GM23248 (cell line): ENCODE measurements around the gene IGFN1. TPM values are rescaled to one million over a fixed set of nuclear protein-coding genes. Genes with fewer than 3 reads are reported as not detected.
A peak's percentile ranks its signal among the peaks of the same experiment; 100 is the strongest.

ENCODE experiments used
- DNase-seq: peaks from one replicate; pipeline ENCODE4 v3.0.0-alpha.2; 2015
- H2AFZ ChIP-seq: fragments of 200-600 bp; sonication (generic); 2 replicates; pipeline ENCODE4 v1.6.1; 2016; ENCODE audit warnings: antibody characterized with exemption
- H3F3A ChIP-seq: fragments of 200-600 bp; sonication (generic); 2 replicates; pipeline ENCODE4 v1.6.1; 2016; ENCODE audit warnings: mild to moderate bottlenecking, antibody characterized with exemption, mixed run types; ENCODE audit not compliant: insufficient read depth
- H3K27ac ChIP-seq: fragments of 200-600 bp; sonication (generic); 2 replicates; pipeline ENCODE4 v1.5.1; 2016; ENCODE audit warnings: mild to moderate bottlenecking
- H3K27me3 ChIP-seq: fragments of 200-600 bp; sonication (generic); replicated peaks from 2 replicates; pipeline ENCODE4 v1.6.1; 2016; ENCODE audit warnings: mild to moderate bottlenecking; ENCODE audit not compliant: insufficient read depth
- H3K36me3 ChIP-seq: fragments of 200-600 bp; sonication (generic); 2 replicates; pipeline ENCODE4 v1.6.1; 2016; ENCODE audit warnings: low read depth, mild to moderate bottlenecking
- H3K4me1 ChIP-seq: fragments of 200-600 bp; sonication (generic); 2 replicates; pipeline ENCODE4 v1.6.1; 2016; ENCODE audit warnings: mild to moderate bottlenecking; ENCODE audit not compliant: insufficient read depth
- H3K4me2 ChIP-seq: fragments of 200-600 bp; sonication (generic); one replicate; pipeline ENCODE4 v1.6.1; 2016; ENCODE audit warnings: mild to moderate bottlenecking; ENCODE audit not compliant: unreplicated experiment
- H3K4me3 ChIP-seq: fragments of 200-600 bp; sonication (generic); 2 replicates; pipeline ENCODE4 v1.5.1; 2016; ENCODE audit warnings: mild to moderate bottlenecking
- H3K79me2 ChIP-seq: fragments of 200-600 bp; sonication (generic); 2 replicates; pipeline ENCODE4 v1.6.1; 2016; ENCODE audit warnings: mild to moderate bottlenecking; ENCODE audit not compliant: insufficient read depth
- H3K9ac ChIP-seq: fragments of 200-600 bp; sonication (generic); 2 replicates; pipeline ENCODE4 v1.6.1; 2016; ENCODE audit warnings: mild to moderate bottlenecking
- H3K9me2 ChIP-seq: fragments of 200-600 bp; sonication (generic); 2 replicates; pipeline ENCODE4 v1.6.1; 2016; ENCODE audit warnings: mixed run types, mild to moderate bottlenecking, moderate library complexity; ENCODE audit not compliant: insufficient read depth
- H3K9me3 ChIP-seq: fragments of 200-600 bp; sonication (generic); one replicate; pipeline ENCODE4 v1.6.1; 2017; ENCODE audit warnings: low read depth
- H4K20me1 ChIP-seq: fragments of 200-600 bp; sonication (generic); 2 replicates; pipeline ENCODE4 v1.6.0; 2016; ENCODE audit not compliant: insufficient read depth
- EZH2 ChIP-seq: fragments of 200-600 bp; sonication (generic); IDR thresholded peaks from 2 replicates; pipeline ENCODE4 v1.6.1; 2018; ENCODE audit warnings: antibody characterized with exemption, mild to moderate bottlenecking; ENCODE audit not compliant: insufficient read depth, poor library complexity, severe bottlenecking
- EZH2phosphoT487 ChIP-seq: fragments of 200-600 bp; sonication (generic); IDR thresholded peaks from 2 replicates; pipeline ENCODE4 v1.6.1; 2018; ENCODE audit warnings: antibody characterized with exemption, moderate library complexity, mild to moderate bottlenecking, low read depth; ENCODE audit not compliant: insufficient read depth
- WGBS, 2 experiments: methylation state at CpG; one replicate each; pipeline ENCODE4 v1.1.6; 2015 to 2017; ENCODE audit warnings: low lambda C conversion rate in 2 of 2, low coverage in 1 of 2; ENCODE audit errors: missing lambda C conversion rate in 2 of 2; 5-methylcytosine and 5-hydroxymethylcytosine counted together
- in situ Hi-C: fragments of 300-500 bp; cut with MboI; formaldehyde crosslinking; loops from 2 replicates; pipeline ENCODE4 v1.15.0; 2020
- polyA plus RNA-seq: library from polyadenylated mRNA; unstranded; fragments of >200 nt; fragmentation: Nextera tagmentation; extraction: Ambion mirVana; gene quantifications from 2 replicates; pipeline ENCODE4 v1.2.1, GENCODE V29; 2016
- total RNA-seq: library from RNA; depleted of rRNA; stranded (reverse); fragments of >200 nt; shearing (Covaris generic); gene quantifications from 2 replicates; pipeline ENCODE4 v1.2.3, GENCODE V29; 2014

Gene IGFN1
- total and polyA plus RNA-seq, 2 experiments from 2014 or later, result not detected

DNA sequence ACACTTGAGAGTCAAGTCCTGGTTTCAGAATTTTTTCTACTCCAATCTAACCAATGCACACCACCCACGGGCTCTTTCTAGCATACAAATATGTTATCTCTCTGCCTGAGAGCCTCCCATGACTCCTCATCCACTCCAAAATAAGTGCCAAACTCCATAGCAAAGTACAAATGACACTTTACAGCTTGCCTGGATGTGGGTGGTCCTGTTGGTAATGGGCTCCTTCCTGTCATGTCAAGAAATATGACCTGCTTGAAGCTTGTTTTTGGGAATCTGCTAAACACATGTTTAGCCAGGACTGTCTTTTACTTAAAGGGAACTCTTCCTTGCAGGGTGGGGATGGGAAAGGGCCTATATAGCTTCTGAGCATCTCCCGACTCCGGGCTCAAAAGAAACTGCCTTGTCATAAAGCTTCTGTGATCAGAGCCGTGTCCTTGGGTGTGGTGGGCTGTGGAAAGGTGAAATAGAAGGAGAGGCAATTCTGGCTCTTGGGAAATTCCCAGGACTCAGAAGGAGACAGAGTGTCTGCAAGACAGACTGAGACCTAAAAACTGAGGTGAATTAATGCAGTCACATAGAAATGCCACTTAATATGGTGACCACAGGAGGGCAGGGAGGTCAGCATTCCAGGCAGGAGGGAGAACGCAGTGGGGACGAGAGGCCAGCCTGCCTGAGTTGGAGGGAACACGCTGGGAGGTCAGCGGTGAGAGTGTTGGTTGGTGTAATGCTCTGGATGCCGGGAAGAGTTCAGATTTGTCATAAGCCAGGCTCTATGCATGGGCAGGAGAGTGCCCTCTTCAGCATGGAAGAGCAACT, 6.1 kb upstream of the IGFN1 start:
- peak overlapping the region; percentile 6 for H3K4me2 ChIP-seq
- TF ChIP-seq EZH2phosphoT487, result no peak
- TF ChIP-seq EZH2, result no peak
- peak overlapping the region; percentile 52 for H2AFZ ChIP-seq
- H3K27ac ChIP-seq, result peak overlapping the region; percentile 47
- no peak overlapping the region for H3K9ac ChIP-seq
- in situ Hi-C loops, result no loop called here
- peaks cover 12% of the 10 kb centered on the region for H3K4me1 ChIP-seq
- no peaks in the 10 kb centered on the region for H4K20me1 ChIP-seq
- no peak overlapping the region for H3K4me3 ChIP-seq
- peaks cover 13% of the 10 kb centered on the region; the same call in 1 of the 2 replicates for H3K27me3 ChIP-seq
- WGBS, 2 experiments, result 14 to 17% methylated on average over 9 of the region's 9 CpGs
- no peaks in the 10 kb centered on the region for H3K36me3 ChIP-seq
- DNase-seq, result peak; percentile 95
- H3F3A ChIP-seq, result peaks cover 6% of the 10 kb centered on the region; the same call in 1 of the 2 replicates
- no peaks in the 10 kb centered on the region for H3K9me3 ChIP-seq
- no peaks in the 10 kb centered on the region for H3K9me2 ChIP-seq
- no peaks in the 10 kb centered on the region for H3K79me2 ChIP-seq

DNA sequence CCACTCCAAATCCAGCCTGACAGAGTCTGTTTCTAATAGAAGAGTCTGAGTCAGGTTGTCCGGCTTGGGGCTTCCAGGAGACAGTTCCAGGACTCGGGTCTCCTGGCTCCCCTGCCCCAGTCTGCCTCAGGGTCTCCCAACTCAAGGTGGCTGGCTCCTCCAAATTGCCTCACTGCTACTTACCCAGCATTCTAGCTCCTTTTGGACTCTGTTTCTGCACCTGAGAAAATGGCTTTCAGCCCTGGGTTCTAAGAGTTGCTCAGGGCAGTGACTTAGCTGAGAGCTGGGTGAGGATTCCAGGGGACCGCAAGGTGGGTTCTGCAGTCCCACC, 5.5 kb upstream of the IGFN1 start:
- peaks cover 12% of the 10 kb centered on the region for H3K4me1 ChIP-seq
- peak overlapping the region; percentile 52; the same call in 1 of the 2 replicates for H2AFZ ChIP-seq
- H3K9ac ChIP-seq, result no peak overlapping the region
- H3K36me3 ChIP-seq, result no peaks in the 10 kb centered on the region
- in situ Hi-C loops, result no loop called here
- 15 to 24% methylated on average over 3 of the region's 3 CpGs for WGBS, 2 experiments
- peak overlapping the region; percentile 23; the same call in 1 of the 2 replicates for H3K27ac ChIP-seq
- peaks cover 13% of the 10 kb centered on the region; the same call in 1 of the 2 replicates for H3K27me3 ChIP-seq
- no peaks in the 10 kb centered on the region for H3K9me2 ChIP-seq
- H3K79me2 ChIP-seq, result no peaks in the 10 kb centered on the region
- no peak for DNase-seq
- no peak for TF ChIP-seq EZH2
- no peak for TF ChIP-seq EZH2phosphoT487
- H4K20me1 ChIP-seq, result no peaks in the 10 kb centered on the region
- peak overlapping the region; percentile 52 for H3K4me2 ChIP-seq
- H3K4me3 ChIP-seq, result no peak overlapping the region
- peaks cover 6% of the 10 kb centered on the region; the same call in 1 of the 2 replicates for H3F3A ChIP-seq
- H3K9me3 ChIP-seq, result no peaks in the 10 kb centered on the region

DNA sequence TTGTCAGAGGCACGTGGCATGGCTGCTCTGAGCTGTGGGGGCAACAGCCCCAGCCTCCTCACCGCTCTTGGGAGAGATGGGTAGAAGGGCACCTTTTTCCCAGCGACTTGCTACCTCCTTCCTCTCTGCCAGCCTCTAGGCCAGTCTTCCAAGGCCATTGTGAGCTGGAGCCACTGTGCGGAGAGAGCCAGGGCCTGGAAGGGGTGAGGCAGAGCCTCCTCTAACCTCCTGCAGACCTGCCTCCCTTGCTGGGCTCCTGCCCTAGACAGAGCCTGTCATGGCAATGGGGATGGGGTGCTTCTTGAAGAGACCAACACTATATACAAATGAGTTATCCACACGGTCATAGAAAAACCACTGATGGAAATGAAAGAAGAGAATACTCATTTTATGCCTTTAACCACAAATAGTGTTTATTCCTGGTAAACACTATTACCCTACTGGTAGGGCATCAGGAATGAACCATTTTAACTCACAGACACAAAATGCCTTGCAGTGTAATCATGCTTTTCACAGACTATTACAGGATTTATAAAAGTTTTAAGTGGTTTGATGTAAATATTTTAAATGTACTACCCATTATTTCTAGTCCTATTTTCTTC, 5.0 kb upstream of the IGFN1 start:
- Histone ChIP-seq H2AFZ (no peak overlapping the region), H3K27ac (peak overlapping the region; percentile 23; the same call in 1 of the 2 replicates), H3K4me2 (peak overlapping the region; percentile 52), H3K9me2 (no peaks in the 10 kb centered on the region), H3K79me2 (no peaks in the 10 kb centered on the region), H3K36me3 (no peaks in the 10 kb centered on the region), H3K4me1 (peaks cover 12% of the 10 kb centered on the region), H3F3A (peaks cover 6% of the 10 kb centered on the region; the same call in 1 of the 2 replicates), H3K9me3 (no peaks in the 10 kb centered on the region), H4K20me1 (no peaks in the 10 kb centered on the region), H3K27me3 (0 out of 2 replicates have a peak, but pooled peaks cover 11% of the 10 kb centered on the region), H3K9ac (no peak overlapping the region), H3K4me3 (no peak overlapping the region)
- 77 to 82% methylated on average over 5 of the region's 5 CpGs for WGBS, 2 experiments
- TF ChIP-seq EZH2, result no peak
- no peak for TF ChIP-seq EZH2phosphoT487
- no peak for DNase-seq
- in situ Hi-C loops, result no loop called here

DNA sequence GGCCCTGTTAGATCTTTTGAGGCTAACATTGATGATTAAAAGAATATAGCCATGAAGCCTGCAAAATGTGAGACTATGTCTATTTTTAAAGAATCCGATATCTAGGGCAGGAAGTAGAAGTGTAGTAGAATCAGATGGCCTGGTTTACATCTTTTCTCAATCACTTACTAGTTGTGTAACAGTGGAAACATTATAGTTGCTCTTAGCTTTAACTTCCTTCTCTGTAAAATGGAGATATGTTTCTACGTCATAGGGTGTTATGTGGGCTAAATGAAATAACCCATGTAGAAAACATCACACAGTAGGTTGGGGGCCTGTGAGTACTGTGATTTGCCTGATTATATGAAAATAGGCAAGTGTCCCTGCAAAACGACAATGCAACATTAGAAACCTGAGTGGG, 4.4 kb upstream of the IGFN1 start:
- no peak overlapping the region for H3K9ac ChIP-seq
- H3K27ac ChIP-seq, result no peak overlapping the region
- H3K27me3 ChIP-seq, result 0 out of 2 replicates have a peak, but pooled peaks cover 9% of the 10 kb centered on the region
- 85% methylated on average over 3 of the region's 3 CpGs for WGBS, 2 experiments
- DNase-seq, result no peak
- H2AFZ ChIP-seq, result no peak overlapping the region
- no peak for TF ChIP-seq EZH2phosphoT487
- TF ChIP-seq EZH2, result no peak
- peaks cover 14% of the 10 kb centered on the region for H3K4me1 ChIP-seq
- no peak overlapping the region for H3K4me2 ChIP-seq
- no peaks in the 10 kb centered on the region for H4K20me1 ChIP-seq
- H3K36me3 ChIP-seq, result no peaks in the 10 kb centered on the region
- H3F3A ChIP-seq, result peaks cover 9% of the 10 kb centered on the region; the same call in 1 of the 2 replicates
- H3K9me2 ChIP-seq, result no peaks in the 10 kb centered on the region
- no peak overlapping the region for H3K4me3 ChIP-seq
- no peaks in the 10 kb centered on the region for H3K9me3 ChIP-seq
- in situ Hi-C loops, result no loop called here
- no peaks in the 10 kb centered on the region for H3K79me2 ChIP-seq
